Astrocyte (in vitro differentiated cells and primary cell): ENCODE results near the gene FTO. TPM values are rescaled to one million over a fixed set of nuclear protein-coding genes. Genes with fewer than 3 reads are reported as not detected.

Experiments used
- DNase-seq: peaks from one replicate; pipeline ENCODE4 v3.0.0-alpha.2; 2010; ENCODE audit warnings: low read depth
- FAIRE-seq: peaks from 2 replicates; lab custom pipeline; 2011; peaks lifted over from hg19 to GRCh38; lab: Jason Lieb, UNC
- H2AFZ ChIP-seq: 2 replicates; pipeline ENCODE4 v1.6.0; 2012; ENCODE audit warnings: low read depth, low read length, inconsistent platforms
- H3K27ac ChIP-seq: 2 replicates; pipeline ENCODE4 v1.5.1; 2011; ENCODE audit warnings: low read depth, low read length, inconsistent platforms
- H3K27me3 ChIP-seq: 2 replicates; pipeline ENCODE4 v1.6.0; 2011; ENCODE audit warnings: low read length, inconsistent platforms; ENCODE audit not compliant: insufficient read depth
- H3K36me3 ChIP-seq: 2 replicates; pipeline ENCODE4 v1.5.1; 2011; ENCODE audit warnings: low read length, inconsistent platforms; ENCODE audit not compliant: insufficient read depth
- H3K4me1 ChIP-seq: 2 replicates; pipeline ENCODE4 v1.5.1; 2011; ENCODE audit warnings: low read length, inconsistent platforms; ENCODE audit not compliant: insufficient read depth
- H3K4me2 ChIP-seq: 2 replicates; pipeline ENCODE4 v1.6.0; 2012; ENCODE audit warnings: low read length, inconsistent platforms
- H3K4me3 ChIP-seq: 2 replicates; pipeline ENCODE4 v1.5.1; 2011; ENCODE audit warnings: low read depth, mild to moderate bottlenecking, low read length, inconsistent platforms; ENCODE audit not compliant: insufficient read depth
- H3K79me2 ChIP-seq: 2 replicates; pipeline ENCODE4 v1.6.0; 2012; ENCODE audit warnings: mild to moderate bottlenecking, low read length, inconsistent platforms; ENCODE audit not compliant: insufficient read depth
- H3K9ac ChIP-seq: 2 replicates; pipeline ENCODE4 v1.6.0; 2012; ENCODE audit warnings: mild to moderate bottlenecking, low read length, inconsistent platforms
- H3K9me3 ChIP-seq: 2 replicates; pipeline ENCODE4 v1.5.1; 2012; ENCODE audit warnings: low read depth, mild to moderate bottlenecking, low read length, inconsistent platforms; ENCODE audit not compliant: insufficient read depth
- H4K20me1 ChIP-seq: 2 replicates; pipeline ENCODE4 v1.6.0; 2012; ENCODE audit warnings: low read length, inconsistent platforms; ENCODE audit not compliant: insufficient read depth
- H3K27ac Mint-ChIP-seq: one replicate; pipeline ENCODE4 v1.8.0; 2021; ENCODE audit warnings: mild to moderate bottlenecking, mixed read lengths; ENCODE audit not compliant: unreplicated experiment
- H3K27me3 Mint-ChIP-seq: one replicate; pipeline ENCODE4 v1.8.0; 2021; ENCODE audit warnings: low read depth, mixed read lengths; ENCODE audit not compliant: unreplicated experiment
- H3K36me3 Mint-ChIP-seq: one replicate; pipeline ENCODE4 v1.8.0; 2021; ENCODE audit warnings: low read depth, mixed read lengths; ENCODE audit not compliant: unreplicated experiment
- H3K4me1 Mint-ChIP-seq: one replicate; pipeline ENCODE4 v1.8.0; 2021; ENCODE audit warnings: low read depth, mixed read lengths; ENCODE audit not compliant: unreplicated experiment
- H3K4me3 Mint-ChIP-seq: one replicate; pipeline ENCODE4 v1.8.0; 2021; ENCODE audit warnings: mild to moderate bottlenecking, moderate library complexity, mixed read lengths; ENCODE audit not compliant: unreplicated experiment
- H3K9me3 Mint-ChIP-seq: one replicate; pipeline ENCODE4 v1.8.0; 2021; ENCODE audit warnings: mild to moderate bottlenecking, mixed read lengths; ENCODE audit not compliant: unreplicated experiment
- CTCF ChIP-seq: IDR thresholded peaks from 2 replicates; pipeline ENCODE4 v1.5.1; 2011; ENCODE audit warnings: low read depth, mild to moderate bottlenecking, inconsistent platforms, low read length, moderate library complexity; ENCODE audit not compliant: insufficient read depth
- EZH2 ChIP-seq: IDR thresholded peaks from 2 replicates; pipeline ENCODE4 v1.6.1; 2012; ENCODE audit warnings: mild to moderate bottlenecking, low read length, inconsistent platforms; ENCODE audit not compliant: insufficient read depth
- total RNA-seq: library from RNA; stranded (reverse); gene quantifications from 2 replicates; pipeline ENCODE4 v1.2.1, GENCODE V29; 2021

FTO gene
- total RNA-seq, 1 donor from 2014 or later: 73.1 TPM

- no peak for DNase-seq
- Histone ChIP-seq H3K79me2 (no peaks in the 10 kb centered on the region), H3K4me1 (no peaks in the 10 kb centered on the region), H3K4me3 (no peak overlapping the region), H2AFZ (no peak overlapping the region), H3K9me3 (no peaks in the 10 kb centered on the region), H3K4me2 (no peak overlapping the region), H3K27me3 (no peaks in the 10 kb centered on the region), H3K9ac (no peak overlapping the region), H3K27ac (no peak overlapping the region), H3K36me3 (no peaks in the 10 kb centered on the region), H4K20me1 (no peaks in the 10 kb centered on the region)
- no peak overlapping the region for H3K27ac Mint-ChIP-seq
- peaks cover 11% of the 10 kb centered on the region for H3K36me3 Mint-ChIP-seq
- no peak for TF ChIP-seq EZH2
- peaks cover 5% of the 10 kb centered on the region for H3K9me3 Mint-ChIP-seq
- no peak overlapping the region for H3K4me3 Mint-ChIP-seq
- H3K4me1 Mint-ChIP-seq: no peaks in the 10 kb centered on the region
- no peak for FAIRE-seq
- no peaks in the 10 kb centered on the region for H3K27me3 Mint-ChIP-seq
Measured at GRCh38 chr16:53852678-53853077, 148.7 kb downstream of the FTO start.

GRCh38 chr16:53855056-53855455 is 151.1 kb downstream of the FTO start:
- Histone ChIP-seq H4K20me1 (no peaks in the 10 kb centered on the region), H3K4me2 (no peak overlapping the region), H3K4me3 (no peak overlapping the region), H3K27ac (no peak overlapping the region), H3K36me3 (no peaks in the 10 kb centered on the region), H3K79me2 (no peaks in the 10 kb centered on the region), H3K9ac (no peak overlapping the region), H2AFZ (no peak overlapping the region), H3K9me3 (no peaks in the 10 kb centered on the region), H3K4me1 (no peaks in the 10 kb centered on the region), H3K27me3 (no peaks in the 10 kb centered on the region)
- peaks cover 11% of the 10 kb centered on the region for H3K36me3 Mint-ChIP-seq
- no peak for TF ChIP-seq CTCF
- no peak for TF ChIP-seq EZH2
- no peak overlapping the region for H3K4me3 Mint-ChIP-seq
- H3K27me3 Mint-ChIP-seq: no peaks in the 10 kb centered on the region
- H3K4me1 Mint-ChIP-seq: no peaks in the 10 kb centered on the region
- no peak overlapping the region for H3K27ac Mint-ChIP-seq
- no peak for FAIRE-seq
- H3K9me3 Mint-ChIP-seq: peaks cover 5% of the 10 kb centered on the region
- DNase-seq: no peak

- FAIRE-seq: no peak
- no peaks in the 10 kb centered on the region for H3K9me3 ChIP-seq
- H3K4me3 Mint-ChIP-seq: no peak overlapping the region
- H2AFZ ChIP-seq: no peak overlapping the region
- H3K36me3 ChIP-seq: no peaks in the 10 kb centered on the region
- H3K27me3 ChIP-seq: no peaks in the 10 kb centered on the region
- TF ChIP-seq CTCF (no peak), EZH2 (no peak)
- peaks cover 5% of the 10 kb centered on the region for H3K9me3 Mint-ChIP-seq
- no peak overlapping the region for H3K4me2 ChIP-seq
- no peaks in the 10 kb centered on the region for H3K27me3 Mint-ChIP-seq
- no peak overlapping the region for H3K27ac ChIP-seq
- no peaks in the 10 kb centered on the region for H4K20me1 ChIP-seq
- H3K27ac Mint-ChIP-seq: no peak overlapping the region
- DNase-seq: no peak
- H3K9ac ChIP-seq: no peak overlapping the region
- H3K4me1 ChIP-seq: no peaks in the 10 kb centered on the region
- H3K79me2 ChIP-seq: no peaks in the 10 kb centered on the region
- H3K4me1 Mint-ChIP-seq: no peaks in the 10 kb centered on the region
- H3K36me3 Mint-ChIP-seq: peaks cover 11% of the 10 kb centered on the region
- no peak overlapping the region for H3K4me3 ChIP-seq
Measured at GRCh38 chr16:53855511-53855910, 151.6 kb downstream of the FTO start.
